Vagina (tissue), 2 donors: ENCODE data around the gene ZBTB16. TPM values are rescaled to one million over a fixed set of nuclear protein-coding genes. Genes with fewer than 3 reads are reported as not detected.
A peak's percentile ranks its signal among the peaks of the same experiment; 100 is the strongest.

Experiments
- DNase-seq, 2 donors: peaks; one replicate each; pipeline ENCODE4 v3.0.0-alpha.2; 2017; ENCODE audit errors: extremely low spot score in 2 of 2
- H3K27ac ChIP-seq: fragments of 200-600 bp; sonication (generic); one replicate; pipeline ENCODE4 v1.5.1; 2019
- H3K27me3 ChIP-seq: fragments of 200-600 bp; sonication (generic); one replicate; pipeline ENCODE4 v1.5.1; 2019
- H3K36me3 ChIP-seq, 2 donors: fragments of 200-600 bp; sonication (generic); one replicate each; pipeline ENCODE4 v1.5.1; 2017 to 2019
- H3K4me1 ChIP-seq: fragments of 200-600 bp; sonication (generic); one replicate; pipeline ENCODE4 v1.5.1; 2019
- H3K4me3 ChIP-seq, 2 donors: fragments of 200-600 bp; sonication (generic); 1 replicate in 1 of 2; 2 replicates in 1 of 2; pipeline ENCODE4 v1.5.1; 2016 to 2019
- H3K9me3 ChIP-seq: fragments of 200-600 bp; sonication (generic); one replicate; pipeline ENCODE4 v1.5.1; 2019
- CTCF ChIP-seq, 3 experiments: fragments of 450-650 bp in 2 of 3; fragments of 200-600 bp in 1 of 3; sonication (generic) in 1 of 3; IDR thresholded peaks; one replicate each; pipeline ENCODE4 v1.5.1; 2017 to 2019; ENCODE audit warnings: antibody characterized with exemption in 3 of 3, mild to moderate bottlenecking in 2 of 3, moderate library complexity in 2 of 3
- POLR2A ChIP-seq, 2 donors: fragments of 450-650 bp; IDR thresholded peaks; one replicate each; pipeline ENCODE4 v1.6.1; 2017; ENCODE audit warnings: antibody characterized with exemption in 2 of 2, mild to moderate bottlenecking in 2 of 2, moderate library complexity in 2 of 2
- POLR2AphosphoS5 ChIP-seq, 2 donors: sonication (generic); formaldehyde crosslinking; IDR thresholded peaks; one replicate each; pipeline ENCODE4 v1.9.0; 2017; ENCODE audit warnings: antibody characterized with exemption in 2 of 2, mild to moderate bottlenecking in 2 of 2, low read depth in 1 of 2; ENCODE audit not compliant: insufficient read depth in 1 of 2
- intact Hi-C: fragments of 100-400 bp; cut with DNase I; formaldehyde crosslinking; loops from one replicate; pipeline ENCODE4 v1.15.1; 2023
- total RNA-seq: library from RNA; depleted of rRNA; stranded (reverse); fragments of >200 nt; gene quantifications from one replicate; pipeline ENCODE4 v1.2.3, GENCODE V29; 2016

ZBTB16 gene
- total RNA-seq, 1 donor from 2014 or later = 243 TPM

- intact Hi-C loops = loop anchor here (1.0 kb wide), 1 partner anchor 79 kb away; no protein-coding TSS in a partner anchor
- DNase-seq = peak in 1 of 2 donors; percentile 99
- TF ChIP-seq POLR2A (IDR thresholded peaks at IDR 0.05) (no peak), POLR2AphosphoS5 (IDR thresholded peaks at IDR 0.05; ENCODE audit: insufficient read depth in 1 of 2, low read depth in 1 of 2) (peak; percentile 61 to 100), CTCF (IDR thresholded peaks at IDR 0.05) (no peak)
- H3K9me3 ChIP-seq = no peaks in the 10 kb centered on the region
- peaks cover 0 to 7% of the 10 kb centered on the region in 2 donors for H3K36me3 ChIP-seq
- H3K27me3 ChIP-seq = no peaks in the 10 kb centered on the region
- peak overlapping the region; percentile 95 for H3K27ac ChIP-seq
- H3K4me3 ChIP-seq = peak overlapping the region; percentile 33 to 39
- peaks cover 95% of the 10 kb centered on the region for H3K4me1 ChIP-seq
These were observed 119.9 kb downstream of the ZBTB16 start for GRCh38 chr11:114179234-114179941.

- intact Hi-C loops = no loop called here
- peak overlapping the region; percentile 95 for H3K27ac ChIP-seq
These were observed 121.0 kb downstream of the ZBTB16 start for GRCh38 chr11:114180301-114181055.

DNA sequence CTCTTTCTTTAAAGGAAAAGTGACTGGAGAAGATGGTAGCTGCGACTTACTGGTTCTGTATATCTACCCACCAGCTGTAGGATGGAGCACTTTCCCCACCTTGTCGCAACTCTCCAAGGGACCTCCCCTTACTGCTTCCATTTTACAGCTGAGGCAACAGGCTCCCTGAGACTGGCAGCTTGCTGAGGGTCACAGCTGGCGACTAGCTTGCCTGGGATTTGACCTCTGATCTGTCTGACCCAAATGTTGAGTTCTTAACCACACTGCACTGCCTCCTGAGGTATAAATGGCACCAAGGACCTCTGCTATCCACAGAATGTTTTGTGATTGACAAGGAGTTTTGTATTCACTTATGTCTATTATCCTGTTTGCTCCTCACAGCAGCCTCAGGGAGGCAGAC is 121.7 kb downstream of the ZBTB16 start:
- no peak for DNase-seq
- peak overlapping the region; percentile 33 to 39 for H3K4me3 ChIP-seq
- H3K27me3 ChIP-seq = no peaks in the 10 kb centered on the region
- peaks cover 0 to 7% of the 10 kb centered on the region in 2 donors for H3K36me3 ChIP-seq
- intact Hi-C loops = no loop called here
- peaks cover 78% of the 10 kb centered on the region for H3K4me1 ChIP-seq
- no peak for TF ChIP-seq POLR2A (IDR thresholded peaks at IDR 0.05)
- TF ChIP-seq CTCF (IDR thresholded peaks at IDR 0.05) = no peak
- TF ChIP-seq POLR2AphosphoS5 (IDR thresholded peaks at IDR 0.05; ENCODE audit: insufficient read depth in 1 of 2, low read depth in 1 of 2) = no peak
- H3K9me3 ChIP-seq = no peaks in the 10 kb centered on the region
- H3K27ac ChIP-seq = peak overlapping the region; percentile 95

More at GRCh38 chr11:114180301-114181055, 121.0 kb downstream of the ZBTB16 start:
- Histone ChIP-seq H3K27me3 (no peaks in the 10 kb centered on the region), H3K36me3 (peaks cover 0 to 7% of the 10 kb centered on the region in 2 donors), H3K4me1 (peaks cover 85% of the 10 kb centered on the region), H3K9me3 (no peaks in the 10 kb centered on the region), H3K4me3 (peak overlapping the region; percentile 33 to 39)
- no peak for DNase-seq
- no peak for TF ChIP-seq POLR2A (IDR thresholded peaks at IDR 0.05)
- TF ChIP-seq CTCF (IDR thresholded peaks at IDR 0.05) = peak in 2 of 3 experiments; percentile 3 to 18
- TF ChIP-seq POLR2AphosphoS5 (IDR thresholded peaks at IDR 0.05; ENCODE audit: insufficient read depth in 1 of 2, low read depth in 1 of 2) = no peak

- H3K27ac ChIP-seq = peak overlapping the region; percentile 95
- H3K27me3 ChIP-seq = no peaks in the 10 kb centered on the region
- peak overlapping the region in 1 of 2 donors; percentile 39 for H3K4me3 ChIP-seq
- TF ChIP-seq POLR2A (IDR thresholded peaks at IDR 0.05) = no peak
- TF ChIP-seq POLR2AphosphoS5 (IDR thresholded peaks at IDR 0.05; ENCODE audit: insufficient read depth in 1 of 2, low read depth in 1 of 2) = peak in 1 of 2 donors; percentile 15
- TF ChIP-seq CTCF (IDR thresholded peaks at IDR 0.05) = no peak
- DNase-seq = no peak
- H3K36me3 ChIP-seq = peaks cover 0 to 12% of the 10 kb centered on the region in 2 donors
- intact Hi-C loops = no loop called here
- H3K4me1 ChIP-seq = peaks cover 72% of the 10 kb centered on the region
- no peaks in the 10 kb centered on the region for H3K9me3 ChIP-seq
These were observed 122.2 kb downstream of the ZBTB16 start for GRCh38 chr11:114181752-114182151.
